Urinary bladder (tissue), 4 donors: ENCODE data around the gene BANK1. TPM values are rescaled to one million over a fixed set of nuclear protein-coding genes. Genes with fewer than 3 reads are reported as not detected.

Experiments
- DNase-seq: peaks from one replicate; pipeline ENCODE4 v3.0.0-alpha.2; 2015; ENCODE audit errors: extremely low spot score
- H3K27ac ChIP-seq: one replicate; pipeline ENCODE4 v1.5.1; 2013; ENCODE audit warnings: low read depth, mild to moderate bottlenecking, moderate library complexity
- H3K36me3 ChIP-seq: one replicate; pipeline ENCODE4 v1.6.1; 2013; ENCODE audit warnings: mild to moderate bottlenecking, moderate library complexity; ENCODE audit not compliant: insufficient read depth
- H3K4me1 ChIP-seq: one replicate; pipeline ENCODE4 v1.6.1; 2013; ENCODE audit warnings: mild to moderate bottlenecking, moderate library complexity; ENCODE audit not compliant: insufficient read depth
- H3K4me3 ChIP-seq: one replicate; pipeline ENCODE4 v1.5.1; 2013; ENCODE audit warnings: low read depth, low read length
- WGBS: extraction: QIAGEN DNeasy Blood & Tissue Kit; methylation state at CpG from one replicate; pipeline ENCODE4 v1.1.7; 2013; 5-methylcytosine and 5-hydroxymethylcytosine counted together
- polyA plus RNA-seq: library from polyadenylated mRNA; stranded (reverse); fragments of 200-250 nt; gene quantifications from one replicate; pipeline ENCODE4 v1.2.3, GENCODE V29; 2013
- total RNA-seq: library from RNA; depleted of rRNA; stranded (reverse); fragments of >200 nt; gene quantifications from one replicate; pipeline ENCODE4 v1.2.3, GENCODE V29; 2014
- donor health status: healthy with polysubstance abuse.
- donor health status: healthy.

The BANK1 gene
- total and polyA plus RNA-seq, 2 donors, result 1.5 to 6.7 TPM

DNA sequence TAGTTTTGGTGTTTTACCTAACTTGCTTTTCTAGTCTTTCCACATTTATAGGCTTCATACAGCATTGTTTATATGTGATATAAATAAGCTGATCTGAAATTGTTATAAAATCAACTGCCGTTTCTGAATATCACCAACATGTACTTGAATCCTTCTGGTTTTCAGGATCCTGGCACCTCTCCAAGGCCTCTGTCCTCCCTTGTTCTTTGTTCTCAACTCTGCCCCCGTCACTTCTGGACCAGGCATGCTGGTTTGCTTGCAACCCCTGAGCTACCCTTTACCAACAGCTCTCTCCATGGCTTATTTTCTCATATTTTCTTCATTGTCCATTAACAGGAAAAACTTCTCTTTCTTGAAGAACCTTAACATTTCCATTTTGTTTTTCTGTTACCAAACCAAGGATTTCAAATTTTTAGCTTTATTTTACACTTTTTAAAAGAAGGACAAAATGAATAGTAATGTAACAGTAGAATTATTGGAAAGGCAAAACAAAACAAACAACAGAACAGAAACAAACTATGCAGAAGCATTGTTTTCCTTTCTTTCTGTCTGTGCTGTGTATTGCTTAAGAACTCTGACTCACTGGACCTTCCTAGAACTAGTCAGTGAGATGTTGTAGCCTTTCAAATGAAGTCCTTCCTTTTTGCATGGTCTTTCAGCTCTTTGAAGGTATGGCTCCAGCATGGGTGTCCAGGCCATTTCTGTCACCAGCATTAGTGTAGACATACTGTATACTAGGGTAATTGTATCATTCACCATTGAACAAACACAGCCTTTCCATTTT, 44.8 kb downstream of the BANK1 start:
- no peak for DNase-seq
- 32% methylated on average over 2 of the region's 2 CpGs for WGBS
- no peaks in the 10 kb centered on the region for H3K4me1 ChIP-seq
- no peak overlapping the region for H3K4me3 ChIP-seq
- no peak overlapping the region for H3K27ac ChIP-seq
- no peaks in the 10 kb centered on the region for H3K36me3 ChIP-seq

DNA sequence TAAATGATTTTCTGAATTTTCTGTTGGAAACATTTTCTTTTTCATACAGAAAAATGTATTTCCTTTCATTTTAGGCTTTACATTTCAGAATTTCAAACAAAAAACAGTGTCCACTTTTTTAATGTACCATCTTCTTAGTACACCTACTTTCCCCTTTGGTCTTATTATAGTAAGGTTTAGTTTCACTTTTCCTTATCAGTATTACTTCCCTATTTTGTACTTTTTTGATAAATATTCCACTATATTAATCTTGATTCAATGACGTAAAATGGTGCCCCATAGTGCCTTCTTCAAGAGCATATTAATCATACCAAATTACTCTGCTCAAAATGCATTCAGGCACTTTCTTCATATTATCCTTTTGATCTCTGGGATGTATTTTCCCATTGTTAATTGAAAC, 52.5 kb downstream of the BANK1 start:
- Histone ChIP-seq H3K27ac (no peak overlapping the region), H3K36me3 (no peaks in the 10 kb centered on the region), H3K4me1 (no peaks in the 10 kb centered on the region), H3K4me3 (no peak overlapping the region)
- 78% methylated on average over 1 of the region's 1 CpG for WGBS
- no peak for DNase-seq

DNA sequence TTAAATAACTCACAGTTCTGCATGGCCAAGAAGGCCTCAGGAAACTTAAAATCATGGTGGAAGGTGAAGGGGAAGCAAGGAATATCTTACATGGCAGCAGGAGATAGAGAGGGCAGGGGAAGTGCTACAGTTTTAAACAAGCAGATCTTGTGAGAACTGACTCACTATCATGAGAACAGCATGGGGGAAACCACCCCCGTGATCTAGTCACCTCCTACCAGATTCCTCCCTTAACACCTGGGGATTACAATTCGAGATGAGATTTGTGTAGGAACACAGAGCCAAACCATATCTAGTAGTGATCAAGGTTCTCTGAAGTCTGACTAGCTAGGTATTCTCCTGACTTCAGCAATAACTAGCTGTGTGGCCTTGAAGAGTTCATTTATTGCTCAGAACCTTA, 56.0 kb downstream of the BANK1 start:
- Histone ChIP-seq H3K27ac (no peak overlapping the region), H3K4me1 (no peaks in the 10 kb centered on the region), H3K4me3 (no peak overlapping the region), H3K36me3 (no peaks in the 10 kb centered on the region)
- no peak for DNase-seq
- WGBS, result 82% methylated on average over 2 of the region's 2 CpGs

DNA sequence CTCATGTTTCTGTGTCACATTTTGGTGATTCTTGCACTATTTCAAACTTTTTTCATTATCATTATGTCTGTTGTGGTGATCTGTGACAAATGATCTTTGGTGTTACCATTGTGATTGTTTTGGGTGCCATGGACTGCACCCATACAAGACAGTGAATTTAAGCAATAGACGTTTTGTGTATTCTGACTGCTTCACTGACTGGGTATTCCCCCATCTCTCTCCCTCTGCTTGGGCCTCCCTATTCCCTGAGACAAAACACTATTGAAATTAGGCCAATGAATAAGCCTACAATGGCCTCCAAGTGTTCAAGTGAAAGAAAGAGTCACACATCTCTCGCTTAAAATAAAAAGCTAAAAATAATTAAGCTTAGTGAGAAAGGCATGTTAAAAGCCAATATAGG, 60.2 kb downstream of the BANK1 start:
- WGBS, result 67% methylated on average over 2 of the region's 2 CpGs
- no peak overlapping the region for H3K4me3 ChIP-seq

DNA sequence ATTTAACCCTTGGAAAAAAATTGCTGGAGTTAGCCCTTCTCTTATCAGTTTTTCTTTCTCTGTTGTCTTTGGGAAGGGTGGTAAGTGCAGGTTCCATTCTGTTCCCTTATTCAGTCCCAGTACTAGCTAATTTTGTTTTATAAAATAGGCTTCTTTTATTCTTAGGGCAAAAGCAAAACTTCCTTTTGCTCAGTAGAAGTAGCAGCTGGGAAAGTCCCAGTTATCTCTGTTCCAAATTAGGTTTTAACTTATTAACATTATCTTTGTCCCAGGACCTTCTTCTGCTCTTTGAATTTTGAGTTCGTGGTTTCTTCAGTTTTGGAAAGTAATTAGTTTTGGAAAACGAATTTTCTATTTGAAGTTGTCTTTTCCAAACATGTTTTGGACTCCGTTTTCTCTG, 61.1 kb downstream of the BANK1 start:
- no peak for DNase-seq
- no peak overlapping the region for H3K4me3 ChIP-seq
- H3K27ac ChIP-seq, result no peak overlapping the region
- no peaks in the 10 kb centered on the region for H3K36me3 ChIP-seq
- H3K4me1 ChIP-seq, result no peaks in the 10 kb centered on the region
- WGBS, result 72% methylated on average over 3 of the region's 3 CpGs

More for the DNA sequence above, 60.2 kb downstream of the BANK1 start:
- no peak for DNase-seq
- Histone ChIP-seq H3K36me3 (no peaks in the 10 kb centered on the region), H3K27ac (no peak overlapping the region), H3K4me1 (no peaks in the 10 kb centered on the region)

DNA sequence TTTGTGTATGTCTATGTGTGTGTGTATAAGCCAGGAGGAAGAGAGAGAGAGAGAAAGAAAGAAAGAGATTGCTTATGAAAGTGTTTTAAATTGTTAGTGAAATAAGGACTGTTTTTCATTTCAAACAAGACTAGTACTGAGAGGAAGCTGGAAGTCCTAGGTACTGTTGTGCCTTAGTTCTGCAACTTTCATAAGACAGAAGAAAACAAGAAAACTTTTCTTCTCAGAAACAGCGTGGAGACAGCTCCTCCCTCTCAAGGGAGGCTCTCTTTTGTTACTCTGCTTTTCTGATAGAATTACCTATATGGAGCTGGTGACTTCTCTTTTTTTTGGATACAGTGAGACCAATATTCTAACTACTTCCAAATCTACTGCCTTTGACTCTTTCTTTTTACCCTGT, 62.5 kb downstream of the BANK1 start:
- WGBS, result 67% methylated on average over 1 of the region's 1 CpG
- H3K4me1 ChIP-seq, result no peaks in the 10 kb centered on the region
- no peaks in the 10 kb centered on the region for H3K36me3 ChIP-seq
- H3K4me3 ChIP-seq, result no peak overlapping the region
- no peak overlapping the region for H3K27ac ChIP-seq
- no peak for DNase-seq

DNA sequence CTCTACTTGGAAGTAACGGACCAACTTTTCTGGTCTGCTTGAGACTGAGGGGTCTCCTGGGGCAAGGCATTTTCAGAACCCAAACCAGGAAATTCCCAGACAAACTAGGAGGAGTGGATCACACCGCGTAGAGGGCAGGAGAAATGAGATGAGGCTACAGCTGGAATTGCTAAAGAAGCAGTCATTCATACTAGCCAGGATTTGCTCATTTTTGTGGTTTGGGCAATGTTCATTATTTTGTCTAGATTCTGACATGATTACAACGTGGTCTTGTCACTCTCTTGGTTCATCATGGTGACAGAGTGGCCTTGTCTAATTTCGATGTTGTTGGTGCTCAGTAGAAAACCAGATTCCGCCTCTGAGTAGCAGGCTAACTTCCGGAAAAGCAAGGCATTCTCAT, 63.2 kb downstream of the BANK1 start:
- Histone ChIP-seq H3K27ac (no peak overlapping the region), H3K4me3 (no peak overlapping the region), H3K4me1 (no peaks in the 10 kb centered on the region), H3K36me3 (no peaks in the 10 kb centered on the region)
- WGBS, result 84% methylated on average over 7 of the region's 7 CpGs
- no peak for DNase-seq

DNA sequence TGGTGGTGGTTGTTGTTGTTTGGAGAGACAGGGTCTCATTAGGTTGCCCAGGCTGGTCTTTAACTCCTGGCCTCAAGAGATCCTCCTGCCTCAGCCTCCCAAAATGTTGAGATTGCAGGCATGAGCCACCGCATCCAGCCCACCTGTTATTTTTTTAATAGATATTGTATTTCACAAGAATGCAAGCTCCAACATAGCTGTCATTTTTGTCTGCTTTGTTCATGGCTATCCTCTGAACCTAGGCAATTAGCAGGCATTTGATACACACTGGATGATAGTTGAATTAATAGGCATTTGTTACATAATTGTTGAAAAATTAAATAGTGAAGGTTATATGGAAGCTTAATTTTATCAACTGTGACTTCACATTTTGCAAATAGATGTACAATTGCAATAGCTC, 64.7 kb downstream of the BANK1 start:
- WGBS, result 95% methylated on average over 1 of the region's 1 CpG
- Histone ChIP-seq H3K4me1 (no peaks in the 10 kb centered on the region), H3K27ac (no peak overlapping the region), H3K36me3 (no peaks in the 10 kb centered on the region), H3K4me3 (no peak overlapping the region)
- DNase-seq, result no peak

DNA sequence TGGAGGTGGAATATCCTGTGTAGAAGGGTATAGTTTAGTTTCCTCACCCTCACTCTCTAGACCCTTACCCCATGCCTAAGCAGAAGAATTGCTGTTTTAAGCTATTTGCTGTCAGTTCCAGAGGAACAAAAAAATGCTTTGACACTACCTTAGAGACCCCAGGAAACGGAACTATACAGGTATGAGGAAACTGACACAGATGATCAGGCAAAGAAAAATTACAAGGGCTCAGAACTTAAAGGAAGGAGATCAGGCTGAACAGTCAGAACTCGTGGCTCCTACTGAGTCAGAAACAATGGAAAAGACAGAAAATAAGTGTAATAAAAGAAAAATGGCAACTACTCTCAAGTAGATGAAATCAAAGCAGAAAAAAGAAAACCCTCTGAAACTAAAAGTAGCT, 65.6 kb downstream of the BANK1 start:
- Histone ChIP-seq H3K4me3 (no peak overlapping the region), H3K4me1 (no peaks in the 10 kb centered on the region), H3K27ac (no peak overlapping the region), H3K36me3 (peaks cover 1% of the 10 kb centered on the region)
- 83% methylated on average over 2 of the region's 2 CpGs for WGBS
- DNase-seq, result no peak

DNA sequence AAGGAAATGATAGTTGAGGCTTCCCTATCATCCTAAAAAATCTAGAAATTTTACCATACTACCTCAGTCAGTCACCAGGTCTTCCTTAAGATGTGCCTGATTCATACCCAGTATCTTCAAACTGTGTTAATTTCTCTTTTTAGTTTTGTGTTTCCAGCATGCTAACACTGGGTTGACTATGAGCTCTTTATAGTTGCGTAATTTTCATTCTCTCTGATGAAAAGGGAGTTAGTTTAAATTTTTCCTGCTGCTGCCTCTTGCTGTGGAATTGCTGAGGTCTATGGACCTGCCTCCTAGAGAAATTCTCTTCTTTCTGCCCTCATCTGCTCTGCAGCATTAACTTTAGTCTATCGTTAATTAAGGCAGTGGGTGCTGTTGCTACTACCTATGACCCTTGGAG, 66.6 kb downstream of the BANK1 start:
- Histone ChIP-seq H3K27ac (no peak overlapping the region), H3K36me3 (peaks cover 1% of the 10 kb centered on the region), H3K4me3 (no peak overlapping the region), H3K4me1 (no peaks in the 10 kb centered on the region)
- WGBS, result 93% methylated on average over 2 of the region's 2 CpGs
- no peak for DNase-seq

DNA sequence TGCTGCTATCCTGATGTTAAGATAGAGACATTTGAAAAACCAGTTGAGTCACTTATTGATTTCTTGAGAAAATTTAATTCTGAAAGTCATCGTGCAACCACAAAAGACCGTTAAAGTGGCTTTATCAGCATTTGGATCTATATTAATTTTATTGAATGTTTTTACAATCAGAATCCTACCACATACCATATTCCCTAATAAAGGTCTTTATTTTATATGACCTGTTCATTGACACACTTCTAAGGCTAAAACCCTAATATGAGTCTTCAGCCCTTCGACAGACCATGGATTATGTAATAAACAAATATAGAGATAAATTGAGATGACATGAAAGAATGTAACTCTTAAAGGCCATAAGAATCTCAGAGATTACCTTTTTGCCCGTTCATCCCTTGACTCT, 68.1 kb downstream of the BANK1 start:
- no peak for DNase-seq
- H3K27ac ChIP-seq, result no peak overlapping the region
- H3K4me1 ChIP-seq, result no peaks in the 10 kb centered on the region
- 66% methylated on average over 4 of the region's 4 CpGs for WGBS
- no peak overlapping the region for H3K4me3 ChIP-seq
- H3K36me3 ChIP-seq, result peaks cover 1% of the 10 kb centered on the region

DNA sequence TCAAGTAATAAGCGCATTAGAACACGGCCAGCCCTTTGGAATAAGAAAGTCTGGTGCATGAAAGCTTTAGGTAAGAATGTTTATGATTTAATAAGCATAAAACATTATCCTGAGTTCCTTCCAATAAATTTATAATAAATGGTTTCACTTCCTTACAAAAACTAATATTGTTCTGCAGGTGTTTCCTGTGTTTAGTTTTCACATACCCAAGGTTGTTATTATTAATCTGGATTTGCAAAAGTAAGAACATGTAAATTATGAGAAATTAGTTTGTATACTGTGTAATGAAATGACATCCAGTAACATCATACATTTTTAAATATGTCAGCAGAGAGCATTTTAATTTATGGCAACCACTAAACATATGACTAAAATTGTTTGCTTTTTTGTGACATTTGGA, 72.1 kb downstream of the BANK1 start:
- Histone ChIP-seq H3K27ac (no peak overlapping the region), H3K36me3 (peaks cover 1% of the 10 kb centered on the region), H3K4me3 (no peak overlapping the region), H3K4me1 (no peaks in the 10 kb centered on the region)
- WGBS, result 89% methylated on average over 2 of the region's 2 CpGs
- no peak for DNase-seq

DNA sequence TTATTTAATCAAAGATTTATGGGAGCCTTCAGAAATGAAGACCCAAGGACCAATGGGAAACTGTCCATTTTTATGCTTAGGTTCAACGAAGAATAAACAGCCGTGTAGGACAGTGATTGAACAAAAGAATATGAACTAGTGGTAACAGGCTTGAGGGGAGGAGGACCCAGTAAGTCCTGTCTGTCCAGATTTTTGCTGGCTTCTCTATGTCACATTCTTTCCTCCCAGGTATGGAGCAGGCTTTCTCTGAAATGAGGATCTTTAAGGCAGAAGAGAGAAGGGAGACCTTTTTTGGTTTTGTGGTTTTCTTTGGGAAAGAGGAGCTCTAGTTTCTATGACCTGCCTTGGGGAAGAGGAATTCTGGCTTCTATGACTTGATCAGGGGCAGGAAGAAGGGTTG, 74.1 kb downstream of the BANK1 start:
- Histone ChIP-seq H3K4me1 (no peaks in the 10 kb centered on the region), H3K36me3 (peaks cover 1% of the 10 kb centered on the region), H3K27ac (no peak overlapping the region), H3K4me3 (no peak overlapping the region)
- 91% methylated on average over 2 of the region's 2 CpGs for WGBS
- no peak for DNase-seq

DNA sequence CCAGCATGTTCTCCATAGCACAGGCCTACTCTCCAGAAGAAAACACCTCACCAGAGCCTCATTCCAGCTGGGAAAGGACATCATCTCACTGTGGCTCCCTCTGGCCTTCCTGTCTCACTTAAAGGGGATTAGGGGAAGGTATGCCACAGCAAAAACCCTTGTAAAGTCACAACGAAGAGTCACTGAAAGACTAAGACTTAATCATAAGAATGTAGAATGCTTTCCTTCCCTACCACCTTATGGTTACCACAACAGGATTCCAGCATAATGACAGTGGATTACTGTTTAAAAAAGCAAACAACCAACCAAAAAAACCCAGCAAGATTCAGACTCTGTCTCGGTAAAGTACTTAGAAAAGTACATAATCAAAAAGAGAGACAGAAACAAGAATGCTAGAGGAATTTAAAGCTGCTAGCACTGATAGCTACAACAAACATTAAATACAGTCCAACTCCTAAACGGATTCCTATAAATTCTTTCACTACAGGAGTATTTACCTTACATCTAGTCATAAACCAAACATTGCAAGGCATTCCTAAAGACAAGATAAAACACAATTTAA, 75.1 kb downstream of the BANK1 start:
- 24% methylated on average over 3 of the region's 3 CpGs for WGBS
- H3K4me3 ChIP-seq, result no peak overlapping the region
- H3K36me3 ChIP-seq, result peaks cover 1% of the 10 kb centered on the region
- H3K4me1 ChIP-seq, result no peaks in the 10 kb centered on the region
- DNase-seq, result no peak
- H3K27ac ChIP-seq, result no peak overlapping the region
